HUES48 (cell line): ENCODE measurements around the gene RNASE8.
A peak's percentile ranks its signal among the peaks of the same experiment; 100 is the strongest.

Experiments used
- H3K27ac ChIP-seq: one replicate; pipeline ENCODE4 v1.7.0; 2013; ENCODE audit warnings: low read depth, low read length, inconsistent platforms
- H3K27me3 ChIP-seq: 2 replicates; pipeline ENCODE4 v1.6.1; 2013; ENCODE audit warnings: mild to moderate bottlenecking, low read length; ENCODE audit not compliant: control insufficient read depth, insufficient read depth
- H3K36me3 ChIP-seq: 2 replicates; pipeline ENCODE4 v1.6.1; 2013; ENCODE audit warnings: low read length; ENCODE audit not compliant: control insufficient read depth, insufficient read depth
- H3K4me1 ChIP-seq: 2 replicates; pipeline ENCODE4 v1.6.1; 2013; ENCODE audit warnings: mild to moderate bottlenecking, low read length; ENCODE audit not compliant: control insufficient read depth, insufficient read depth
- H3K4me3 ChIP-seq: 2 replicates; pipeline ENCODE4 v1.5.1; 2013; ENCODE audit warnings: mild to moderate bottlenecking, low read depth, low read length
- H3K9ac ChIP-seq: 2 replicates; pipeline ENCODE4 v1.6.1; 2013; ENCODE audit warnings: mild to moderate bottlenecking, low read depth, low read length, moderate library complexity
- H3K9me3 ChIP-seq: 2 replicates; pipeline ENCODE4 v1.6.1; 2013; ENCODE audit warnings: low read length; ENCODE audit not compliant: control insufficient read depth, insufficient read depth

Gene RNASE8

GRCh38 chr14:21020977-21021545 lies 36.6 kb upstream of the RNASE8 start:
- Histone ChIP-seq H3K27me3 (peaks cover 32% of the 10 kb centered on the region), H3K9ac (no peak overlapping the region), H3K4me3 (no peak overlapping the region), H3K27ac (no peak overlapping the region), H3K4me1 (peaks cover 2% of the 10 kb centered on the region; the same call in 1 of the 2 replicates), H3K9me3 (no peaks in the 10 kb centered on the region), H3K36me3 (0 out of 2 replicates have a peak, but pooled peaks cover 4% of the 10 kb centered on the region)

GRCh38 chr14:21022686-21023085 lies 34.9 kb upstream of the RNASE8 start:
- Histone ChIP-seq H3K9me3 (no peaks in the 10 kb centered on the region), H3K9ac (no peak overlapping the region), H3K27me3 (peaks cover 42% of the 10 kb centered on the region), H3K4me3 (no peak overlapping the region), H3K36me3 (0 out of 2 replicates have a peak, but pooled peaks cover 3% of the 10 kb centered on the region), H3K27ac (no peak overlapping the region), H3K4me1 (peaks cover 14% of the 10 kb centered on the region)

GRCh38 chr14:21023174-21023573 lies 34.4 kb upstream of the RNASE8 start:
- Histone ChIP-seq H3K4me1 (peaks cover 14% of the 10 kb centered on the region), H3K9me3 (no peaks in the 10 kb centered on the region)

GRCh38 chr14:21023817-21024584 lies 33.6 kb upstream of the RNASE8 start:
- no peak overlapping the region for H3K27ac ChIP-seq
- H3K4me1 ChIP-seq, result peaks cover 14% of the 10 kb centered on the region
- H3K9me3 ChIP-seq, result no peaks in the 10 kb centered on the region
- no peak overlapping the region; the same call in 1 of the 2 replicates for H3K9ac ChIP-seq
- peak overlapping the region; percentile 92 for H3K4me3 ChIP-seq
- no peaks in the 10 kb centered on the region for H3K36me3 ChIP-seq
- H3K27me3 ChIP-seq, result peaks cover 42% of the 10 kb centered on the region

More at GRCh38 chr14:21023174-21023573, 34.4 kb upstream of the RNASE8 start:
- Histone ChIP-seq H3K36me3 (no peaks in the 10 kb centered on the region), H3K27me3 (peaks cover 42% of the 10 kb centered on the region), H3K9ac (no peak overlapping the region), H3K4me3 (no peak overlapping the region), H3K27ac (no peak overlapping the region)

- Histone ChIP-seq H3K36me3 (no peaks in the 10 kb centered on the region), H3K4me1 (peaks cover 14% of the 10 kb centered on the region), H3K4me3 (peak within 1 kb of the TSS; percentile 92), H3K9me3 (no peaks in the 10 kb centered on the region), H3K27me3 (peaks cover 42% of the 10 kb centered on the region), H3K9ac (peak within 1 kb of the TSS; percentile 60; the same call in 1 of the 2 replicates), H3K27ac (peak within 1 kb of the TSS; percentile 86)
These were observed 32.8 kb upstream of the RNASE8 start, which contains the start of gene NDRG2 for GRCh38 chr14:21024585-21025370. Gene NDRG2 (minus strand): TSS chr14:21025061. CDS start chr14:21023315, 1,746 bp downstream.

- Histone ChIP-seq H3K9ac (no peak overlapping the region), H3K27ac (peak overlapping the region; percentile 86), H3K9me3 (no peaks in the 10 kb centered on the region), H3K36me3 (no peaks in the 10 kb centered on the region), H3K4me3 (peak overlapping the region; percentile 76), H3K27me3 (peaks cover 42% of the 10 kb centered on the region), H3K4me1 (peaks cover 14% of the 10 kb centered on the region)
These were observed 32.0 kb upstream of the RNASE8 start for GRCh38 chr14:21025371-21026273.

GRCh38 chr14:21026274-21026987 lies 31.2 kb upstream of the RNASE8 start:
- Histone ChIP-seq H3K4me3 (peak overlapping the region; percentile 76), H3K27me3 (peaks cover 40% of the 10 kb centered on the region), H3K9me3 (no peaks in the 10 kb centered on the region), H3K27ac (peak overlapping the region; percentile 86), H3K9ac (no peak overlapping the region), H3K36me3 (no peaks in the 10 kb centered on the region), H3K4me1 (peaks cover 14% of the 10 kb centered on the region)

GRCh38 chr14:21026988-21027315 lies 30.7 kb upstream of the RNASE8 start:
- Histone ChIP-seq H3K27ac (no peak overlapping the region), H3K27me3 (peaks cover 35% of the 10 kb centered on the region), H3K9me3 (no peaks in the 10 kb centered on the region), H3K36me3 (no peaks in the 10 kb centered on the region), H3K4me3 (no peak overlapping the region), H3K9ac (no peak overlapping the region), H3K4me1 (peaks cover 14% of the 10 kb centered on the region)

- Histone ChIP-seq H3K9ac (no peak within 1 kb of the TSS), H3K9me3 (no peaks in the 10 kb centered on the region), H3K4me1 (peaks cover 14% of the 10 kb centered on the region), H3K27ac (no peak within 1 kb of the TSS), H3K27me3 (peaks cover 10% of the 10 kb centered on the region), H3K36me3 (no peaks in the 10 kb centered on the region), H3K4me3 (no peak within 1 kb of the TSS)
These were observed 27.7 kb upstream of the RNASE8 start, which contains the start of gene TPPP2 for GRCh38 chr14:21029917-21030316. Gene TPPP2 (plus strand): TSS chr14:21030217. CDS start chr14:21030582, 365 bp downstream.

GRCh38 chr14:21030531-21030930 lies 27.1 kb upstream of the RNASE8 start:
- Histone ChIP-seq H3K27ac (no peak overlapping the region), H3K4me3 (no peak overlapping the region), H3K4me1 (peaks cover 14% of the 10 kb centered on the region), H3K9ac (no peak overlapping the region), H3K9me3 (no peaks in the 10 kb centered on the region), H3K27me3 (peaks cover 10% of the 10 kb centered on the region), H3K36me3 (no peaks in the 10 kb centered on the region)
